Germinal center (tissue), 1 donor: Measurements from ENCODE around the gene C2orf15.
"Not testable (repeated sequence)": the region's sequence is repeated elsewhere in the genome, so short reads cannot be mapped to it uniquely, and the experiment has no call there.

Experiments
- DNase-seq: peaks from one replicate; pipeline ENCODE4 v3.0.0; 2012; ENCODE audit warnings: mixed read lengths, low spot score

C2orf15 gene

GRCh38 chr2:99141110-99142108 is at the start of gene C2orf15:
C2orf15 (plus strand) TSS chr2:99141707; CDS start chr2:99150559, 8,852 bp downstream.
- peak; percentile 90 for DNase-seq

DNA sequence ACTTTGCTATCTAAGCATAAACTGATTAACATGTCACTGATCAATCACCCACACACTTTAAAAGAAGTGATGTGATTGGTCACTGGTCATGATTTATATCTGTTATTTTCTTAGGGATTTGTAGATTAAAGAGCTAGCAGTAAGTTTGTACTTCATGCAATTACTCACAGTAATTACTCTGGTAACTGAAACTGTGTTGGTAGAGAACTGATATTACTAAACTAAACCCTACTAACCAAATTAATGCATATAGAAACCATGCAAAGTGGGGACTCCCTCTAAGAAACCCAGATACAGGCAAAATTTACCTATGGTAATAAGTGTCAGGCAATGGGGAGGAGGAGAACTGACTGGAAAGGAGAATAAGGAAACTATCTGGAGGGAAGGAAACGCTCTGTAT is 44.8 kb upstream of the C2orf15 start:
- no peak for DNase-seq

GRCh38 chr2:99101697-99102096 is 39.8 kb upstream of the C2orf15 start:
- no peak for DNase-seq

DNA sequence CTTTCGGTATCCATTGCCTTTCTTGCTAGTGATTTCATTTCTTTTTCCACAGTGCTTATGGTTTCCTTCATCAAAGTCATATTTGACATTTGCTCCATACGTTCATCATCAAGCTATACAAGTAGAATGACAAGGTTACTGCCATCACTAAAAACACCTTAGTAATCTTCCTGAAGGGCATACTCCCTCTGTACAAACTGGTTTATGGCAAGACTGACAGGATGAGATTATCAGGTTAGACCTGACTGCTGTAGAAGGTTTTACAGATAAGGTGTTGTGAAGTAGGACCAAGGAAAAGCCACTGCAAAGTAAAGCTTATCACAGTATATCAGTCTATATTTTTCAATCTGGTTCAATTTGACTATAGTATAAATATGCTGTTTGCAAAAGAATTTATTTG is 37.5 kb upstream of the C2orf15 start:
- no peak for DNase-seq

GRCh38 chr2:99106913-99107312 is 34.6 kb upstream of the C2orf15 start:
- no peak for DNase-seq

- no peak for DNase-seq
These were observed 30.3 kb upstream of the C2orf15 start for GRCh38 chr2:99111236-99111635.

DNA sequence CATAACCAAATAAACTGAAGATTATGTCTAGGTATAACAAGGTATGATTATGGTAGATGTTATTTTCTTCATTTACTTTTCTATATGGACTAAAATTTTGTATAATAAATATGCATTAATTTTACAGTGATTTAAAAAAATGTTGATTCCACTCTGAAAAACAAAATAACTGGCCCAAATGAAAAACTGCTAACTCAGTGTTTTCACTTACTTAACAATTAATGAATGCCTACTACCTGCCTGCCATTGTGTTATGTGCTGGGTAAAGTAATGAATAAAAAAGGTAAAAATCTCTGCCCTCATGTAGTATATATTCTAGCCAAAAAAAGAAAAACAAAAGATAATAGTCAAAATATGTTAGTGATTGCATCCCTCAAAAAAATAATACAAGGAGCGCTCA is 29.6 kb upstream of the C2orf15 start:
- DNase-seq, result no peak

DNA sequence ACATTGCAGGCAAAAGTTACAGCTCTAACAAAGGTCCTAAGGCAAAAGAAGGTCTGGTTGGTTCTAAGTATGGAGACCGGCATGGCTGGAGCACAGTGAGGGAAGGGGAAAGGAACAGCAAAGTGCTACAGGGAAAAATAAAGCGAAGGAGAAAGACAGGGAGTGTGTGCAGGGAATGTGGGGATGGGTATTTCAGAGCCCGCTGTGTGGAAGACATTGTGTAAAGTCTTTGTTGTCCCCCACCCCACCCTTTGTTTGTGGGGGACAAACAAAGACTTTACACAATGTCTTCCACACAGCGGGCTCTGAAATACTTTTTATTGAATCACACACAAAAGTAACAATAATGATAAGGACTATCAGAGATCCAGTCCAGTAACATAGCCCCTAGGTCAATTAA is 28.9 kb upstream of the C2orf15 start:
- DNase-seq, result no peak

DNA sequence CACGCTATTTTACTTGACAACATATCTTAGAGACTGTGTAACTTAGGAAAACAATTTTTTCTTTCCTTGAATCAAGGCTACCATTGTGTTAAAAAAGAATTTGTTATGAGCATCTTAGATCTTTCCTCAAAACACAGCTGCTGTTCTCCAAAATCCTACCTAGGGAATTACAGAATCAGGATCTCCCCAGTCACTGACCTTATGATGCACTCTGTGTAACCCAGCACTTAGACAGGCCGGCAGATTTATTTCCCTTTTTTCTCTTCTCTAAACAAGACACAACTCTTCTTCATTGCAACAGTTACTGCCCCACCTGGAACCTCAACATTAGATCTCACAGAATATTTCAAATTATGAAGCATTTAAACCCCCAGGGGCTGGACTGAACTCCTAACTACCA is 13.5 kb upstream of the C2orf15 start:
- DNase-seq, result no peak

GRCh38 chr2:99135044-99135556 is 6.4 kb upstream of the C2orf15 start:
- not testable (repeated sequence) for DNase-seq

- no peak for DNase-seq
These were observed 2.5 kb upstream of the C2orf15 start for GRCh38 chr2:99139003-99139402.

DNA sequence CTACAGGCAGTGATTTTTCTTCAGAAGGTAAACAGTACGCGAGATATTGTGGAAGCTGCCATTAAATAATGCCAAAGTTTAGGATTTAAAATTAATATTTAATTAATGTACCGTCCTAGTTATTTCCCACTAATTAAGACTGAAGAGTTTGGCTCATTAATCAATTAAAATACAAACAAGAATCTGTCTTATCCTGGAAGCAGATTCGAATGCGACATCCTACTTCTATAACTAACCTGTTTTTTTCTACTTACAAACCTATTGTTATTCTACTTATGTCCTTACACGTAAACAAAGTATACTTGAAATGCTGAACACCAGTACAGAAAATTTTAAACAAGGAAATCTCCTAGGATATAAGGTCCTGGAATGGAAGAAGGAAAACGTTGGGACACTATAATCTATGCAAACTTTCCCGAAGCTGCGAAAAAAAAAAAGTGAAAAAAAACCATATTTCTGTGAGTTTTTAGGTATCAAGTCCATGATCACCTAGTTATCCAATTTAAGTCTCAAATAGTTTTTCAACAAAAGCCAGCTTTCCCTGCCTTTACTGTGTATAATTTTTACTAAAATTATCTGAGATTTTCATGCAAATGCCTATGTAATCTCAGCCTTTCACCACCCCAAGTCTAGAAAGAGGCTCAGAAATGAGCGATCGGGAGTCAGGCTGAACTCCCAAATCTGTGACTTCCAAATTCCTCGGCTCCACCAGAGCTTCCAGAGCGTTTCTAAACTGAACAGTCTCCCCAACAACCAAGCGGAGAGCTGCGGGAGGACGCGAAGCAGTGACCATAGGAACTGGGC is 1.2 kb upstream of the C2orf15 start:
- DNase-seq, result no peak

DNA sequence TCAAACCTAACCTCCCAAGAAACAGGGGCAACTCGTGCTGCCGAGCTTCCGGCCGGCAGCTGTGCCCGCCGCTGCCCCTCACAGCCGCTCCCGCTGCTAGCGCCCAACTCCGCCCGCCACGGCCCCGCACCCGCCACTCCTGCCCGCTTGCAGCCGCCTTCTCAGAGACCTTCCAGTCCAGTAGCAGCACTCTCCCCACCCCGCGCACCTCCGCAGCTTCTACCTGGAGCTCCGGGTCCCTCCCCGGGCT is 722 bp upstream of the C2orf15 start:
- peak; percentile 10 for DNase-seq

GRCh38 chr2:99150706-99151105 is 9.2 kb downstream of the C2orf15 start:
- DNase-seq, result no peak

DNA sequence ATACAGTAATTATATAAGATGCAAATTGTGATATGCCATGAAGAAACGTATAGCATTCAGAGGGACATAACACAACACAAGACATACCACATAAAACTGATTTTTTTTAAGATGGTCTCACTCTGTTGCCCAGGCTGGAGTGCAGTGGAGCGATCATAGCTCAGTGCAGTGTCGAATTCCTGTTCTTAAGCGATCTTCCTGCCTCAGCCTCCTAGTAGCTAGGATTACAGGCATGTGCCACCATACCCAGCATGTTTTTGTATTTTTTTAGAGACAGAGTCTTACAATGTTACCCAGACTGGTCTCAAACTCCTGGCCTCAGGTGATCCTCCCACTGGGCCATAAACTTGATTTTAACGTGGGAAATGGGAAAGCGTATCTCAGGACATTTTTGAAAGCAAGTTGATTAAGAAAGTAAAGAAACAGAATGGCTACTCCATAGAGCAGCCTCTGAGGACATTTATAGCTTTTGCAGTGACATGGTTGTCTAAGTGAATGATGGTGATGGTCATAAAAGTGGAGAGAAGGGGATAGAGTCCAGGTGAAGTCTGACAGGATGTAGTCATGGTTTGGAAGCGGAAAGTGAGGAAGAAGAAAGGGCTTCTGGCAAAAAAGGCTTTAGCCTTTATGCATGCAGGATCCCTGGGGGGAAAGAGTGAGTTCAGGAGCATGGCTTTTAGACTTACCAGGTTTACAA is 10.8 kb downstream of the C2orf15 start:
- DNase-seq, result no peak

GRCh38 chr2:99153921-99154604 is 12.6 kb downstream of the C2orf15 start:
- DNase-seq, result no peak

GRCh38 chr2:99154643-99155536 is 13.4 kb downstream of the C2orf15 start, which contains the start of the genes LIPT1 and TSGA10:
LIPT1 (plus strand) TSS chr2:99154967; CDS start chr2:99161958, 6,991 bp downstream.
TSGA10 (minus strand) TSS chr2:99154942; CDS start chr2:99109439, 45,503 bp downstream.
- DNase-seq, result peak; percentile 96

DNA sequence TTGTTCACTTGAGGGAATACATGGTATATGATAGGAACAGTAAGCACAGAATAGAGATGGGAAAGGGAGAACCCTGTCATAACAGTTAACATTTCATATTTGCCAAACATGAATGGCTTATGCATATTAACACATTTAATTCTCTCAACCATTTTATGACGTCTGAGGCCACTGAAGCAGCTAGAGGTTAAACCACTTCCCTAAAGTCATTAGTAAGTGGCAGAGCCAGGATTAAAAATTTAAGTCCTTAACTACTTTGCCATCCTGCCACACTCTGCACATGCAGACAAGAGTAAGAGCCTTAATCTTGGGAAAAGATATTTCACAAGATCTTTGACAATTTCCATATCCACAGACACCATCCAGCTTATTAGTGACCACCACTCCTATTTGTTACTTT is 15.4 kb downstream of the C2orf15 start:
- DNase-seq, result peak; percentile 24

DNA sequence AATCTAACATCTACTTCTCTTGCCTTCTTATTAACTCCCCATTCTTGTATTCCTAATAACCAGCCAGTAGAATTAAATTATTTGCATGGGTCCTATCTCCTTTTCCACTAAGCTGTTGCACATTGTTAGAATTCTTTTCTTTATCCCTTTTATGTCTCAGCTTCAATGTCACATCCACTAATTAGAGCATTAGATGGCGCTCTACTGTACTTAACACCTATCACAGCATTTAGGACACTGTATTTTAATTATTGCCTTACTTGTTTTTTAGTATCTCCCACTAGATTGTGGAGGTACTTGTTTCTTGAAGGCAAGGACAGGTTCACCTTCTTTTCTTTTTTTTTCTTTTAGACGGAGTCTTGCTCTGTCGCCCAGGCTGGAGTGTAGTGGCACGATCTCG is 17.1 kb downstream of the C2orf15 start:
- no peak for DNase-seq

DNA sequence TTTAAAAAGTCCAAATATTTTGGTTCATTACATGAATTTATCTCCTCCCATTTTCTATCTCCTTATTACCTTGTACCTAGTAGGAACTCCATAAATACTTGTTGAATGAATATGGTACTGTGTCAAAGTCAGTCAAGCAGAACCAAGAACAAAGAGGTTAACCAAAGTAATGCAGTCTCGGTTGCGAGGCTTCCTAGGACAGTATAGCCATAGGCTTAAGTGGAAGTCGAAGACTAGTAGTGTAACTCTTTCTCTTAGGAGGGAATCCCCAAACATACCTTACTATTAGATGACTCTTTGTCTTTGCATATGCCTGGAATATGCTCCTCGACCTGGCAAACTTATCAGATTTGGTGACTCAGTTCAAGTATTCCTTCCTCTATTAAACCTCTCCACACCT is 18.1 kb downstream of the C2orf15 start:
- no peak for DNase-seq
